Activated T-cell treated with anti-CD3 and anti-CD28 coated beads, Interleukin-2, amount 50 U/mL, for 72 hours (primary cell): Measurements from ENCODE around the gene OXGR1. TPM values are rescaled to one million over a fixed set of nuclear protein-coding genes. Genes with fewer than 3 reads are reported as not detected.

ENCODE experiments used
- total RNA-seq, 2 donors: library from RNA; stranded (reverse); gene quantifications; one replicate each; pipeline ENCODE4 v1.2.3, GENCODE V29; 2022

Gene OXGR1
- total RNA-seq, 2 donors from 2014 or later = not detected

Other genes with a start within 250 kb of the OXGR1 start
- 10 to 100 TPM; 14.9 to 26.9 TPM for gene MBNL2, start 227.9 kb upstream of the OXGR1 start, total RNA-seq